NCI-H774 (cell line): ENCODE data around the gene PMF1.

Source experiments
- DNase-seq: peaks from one replicate; lab custom pipeline; 2025; lab: John Stamatoyannopoulos, UW

The PMF1 gene

DNA sequence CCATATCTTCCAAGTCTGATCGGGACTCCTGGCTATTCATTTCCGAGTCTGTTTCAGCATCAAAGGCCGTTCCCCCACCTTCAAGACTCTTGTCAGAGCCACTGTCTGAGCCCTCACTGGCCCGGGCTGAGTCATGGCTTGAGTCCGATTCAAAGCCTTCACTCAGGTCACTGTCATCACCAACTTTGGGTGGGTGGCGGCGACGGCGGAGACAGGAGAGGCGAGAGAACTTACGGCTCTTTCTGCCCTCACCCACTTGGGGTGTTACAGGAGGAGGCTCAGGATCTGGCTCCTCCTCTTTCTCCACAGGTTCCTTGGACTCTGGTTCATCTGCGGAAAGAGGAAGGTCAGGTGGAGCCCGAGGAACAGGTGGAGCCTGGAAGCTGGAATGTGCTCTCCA is 53.2 kb downstream of the PMF1 start:
- no peak for DNase-seq

DNA sequence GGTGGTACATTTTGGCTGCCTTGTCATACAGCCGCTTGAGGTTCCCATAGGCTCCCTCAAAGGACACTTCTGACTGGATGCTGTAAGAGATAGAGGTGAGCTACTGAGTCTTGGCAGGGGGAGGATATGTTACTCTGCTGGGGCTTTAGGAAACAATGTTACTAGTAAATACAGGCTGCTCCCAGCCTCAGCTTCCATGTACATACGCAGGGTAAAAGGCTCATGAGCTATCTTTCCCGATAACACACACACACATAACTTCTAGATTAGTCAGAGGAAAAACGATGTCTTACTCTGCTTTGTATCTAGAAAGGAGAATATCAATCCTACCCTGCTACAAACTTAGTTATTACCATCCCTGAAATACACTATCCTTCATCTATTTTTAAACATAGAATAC is 55.5 kb downstream of the PMF1 start:
- DNase-seq, result no peak

DNA sequence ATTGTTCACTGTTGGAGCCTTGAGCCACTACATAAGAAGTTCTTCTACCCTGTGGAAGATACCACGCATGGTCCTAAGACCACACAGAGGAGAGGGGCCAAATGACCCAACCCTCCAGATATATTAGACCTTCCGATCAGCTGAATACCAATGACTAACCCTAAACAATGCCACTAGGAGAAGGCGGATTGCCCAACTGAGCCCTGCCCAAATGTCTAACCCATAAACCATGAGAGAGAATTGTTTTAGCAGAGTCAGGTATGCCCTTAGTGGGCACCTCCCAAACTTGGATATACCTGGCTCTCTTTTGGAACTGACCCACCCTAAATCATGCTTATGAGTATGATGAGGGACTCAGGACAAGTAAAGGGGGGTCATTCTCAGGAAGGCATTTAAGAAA is 57.5 kb downstream of the PMF1 start:
- DNase-seq, result no peak

DNA sequence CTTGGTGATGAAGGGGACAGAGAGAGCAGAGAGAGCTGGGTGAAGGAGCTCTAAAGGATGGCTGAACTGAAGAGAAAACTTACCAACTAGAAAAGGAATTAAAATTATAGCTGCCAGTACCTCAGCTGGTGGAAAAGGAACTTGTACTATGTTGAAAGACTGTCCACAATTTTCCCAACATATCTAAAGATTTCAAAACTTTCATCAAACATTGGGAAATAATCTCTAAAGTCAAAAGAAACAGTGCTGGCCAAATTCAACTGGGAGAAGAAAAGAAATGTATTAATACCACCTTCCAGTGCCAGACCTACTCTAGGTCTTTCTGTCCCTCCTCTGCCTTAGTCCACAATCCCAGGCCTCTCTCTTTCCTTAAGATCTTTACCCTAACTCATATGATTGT is 63.7 kb downstream of the PMF1 start:
- no peak for DNase-seq

DNA sequence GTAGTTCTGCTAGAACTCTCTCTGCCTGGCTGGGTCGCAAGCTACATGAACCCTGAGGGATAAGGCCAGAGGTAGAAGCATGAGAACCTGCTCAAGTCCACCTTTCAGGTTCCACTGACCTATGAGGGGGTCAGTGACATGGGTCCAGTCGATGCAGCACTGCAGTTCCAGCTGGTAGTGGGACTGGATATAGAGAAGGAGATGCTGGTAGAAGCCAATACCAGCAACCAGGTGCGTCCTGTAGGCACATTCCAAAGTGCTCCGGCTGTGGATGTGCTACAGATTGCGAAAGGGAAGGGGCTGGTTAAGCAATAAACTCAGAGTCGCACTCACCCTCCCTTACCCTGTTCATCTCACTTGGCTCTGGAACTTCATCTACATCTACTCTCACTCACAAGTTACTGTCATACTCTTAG is 64.2 kb downstream of the PMF1 start:
- DNase-seq, result no peak

DNA sequence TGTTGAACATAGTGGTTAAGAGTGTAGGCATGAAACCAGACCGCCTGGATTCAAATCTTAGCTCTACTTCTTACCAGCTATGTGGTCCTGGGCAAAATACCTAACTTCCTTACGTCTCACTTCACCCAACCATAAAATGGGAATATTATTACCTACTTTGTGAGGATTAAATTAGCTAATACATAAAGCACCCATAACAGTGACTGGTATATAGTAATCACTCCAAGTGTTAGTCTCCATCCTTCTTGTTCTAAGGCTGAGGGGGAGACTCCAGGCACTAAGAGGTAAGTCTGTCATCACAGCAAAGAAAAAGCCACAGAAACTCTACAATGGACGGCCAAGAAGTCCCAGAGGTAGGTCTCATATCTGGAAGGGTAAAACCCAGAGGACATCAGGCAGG is 67.0 kb downstream of the PMF1 start:
- no peak for DNase-seq

DNA sequence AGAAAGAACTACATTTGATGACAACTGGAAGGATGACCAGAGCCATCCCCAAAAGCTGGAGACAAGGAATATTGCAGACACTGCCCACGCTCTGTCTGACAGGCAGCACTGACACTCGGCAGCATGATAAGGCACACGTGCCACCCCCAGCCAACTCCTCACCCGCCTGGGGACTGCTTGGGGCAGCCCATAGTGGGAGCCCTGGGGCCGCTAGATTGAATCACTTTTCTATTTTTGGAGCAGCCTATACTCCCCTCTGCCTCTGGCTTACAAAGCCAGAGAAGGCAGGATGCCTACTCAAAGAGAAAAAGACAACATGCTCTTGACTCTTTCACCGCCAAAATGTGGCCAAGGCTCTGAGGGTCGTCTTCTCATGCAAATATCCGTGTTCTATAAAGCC is 68.5 kb downstream of the PMF1 start:
- no peak for DNase-seq

DNA sequence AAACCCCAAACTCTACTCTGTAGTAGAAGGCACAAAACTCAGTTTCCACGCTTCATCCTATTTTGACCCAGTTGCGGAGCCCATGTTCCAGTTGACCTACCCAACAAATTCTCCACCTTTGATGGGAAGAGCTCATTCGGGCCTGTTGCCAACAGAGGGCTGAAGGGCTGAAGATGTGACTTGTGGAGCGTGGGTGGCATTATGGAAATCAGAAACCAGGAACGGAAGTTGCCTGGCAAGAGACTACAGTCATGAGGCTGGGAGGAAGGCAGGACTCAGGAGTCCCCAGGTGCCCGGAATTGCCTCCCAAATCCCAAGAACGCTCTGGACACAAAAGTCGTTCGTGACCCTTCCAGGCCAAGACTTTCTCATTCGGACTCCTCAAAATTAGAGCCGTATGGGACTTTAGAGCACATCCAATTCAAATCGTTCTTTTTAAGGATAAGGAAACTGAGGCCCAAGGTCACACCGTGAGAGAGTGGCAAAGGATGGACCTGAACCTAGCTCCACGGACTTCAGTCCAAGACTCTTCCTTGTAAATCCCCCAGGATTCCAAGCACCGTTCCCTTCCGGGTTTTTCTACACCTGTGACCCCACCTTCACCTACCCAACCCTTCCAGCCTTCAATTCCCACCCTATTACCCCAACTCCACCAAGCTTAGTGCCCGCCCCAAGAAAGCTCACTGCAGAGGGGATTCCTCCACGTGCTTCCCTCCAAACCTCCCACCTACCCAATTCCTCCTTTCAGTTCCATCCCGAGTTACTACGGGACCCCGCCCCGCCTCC is 69.1 kb downstream of the PMF1 start:
- DNase-seq, result peak; percentile 63

DNA sequence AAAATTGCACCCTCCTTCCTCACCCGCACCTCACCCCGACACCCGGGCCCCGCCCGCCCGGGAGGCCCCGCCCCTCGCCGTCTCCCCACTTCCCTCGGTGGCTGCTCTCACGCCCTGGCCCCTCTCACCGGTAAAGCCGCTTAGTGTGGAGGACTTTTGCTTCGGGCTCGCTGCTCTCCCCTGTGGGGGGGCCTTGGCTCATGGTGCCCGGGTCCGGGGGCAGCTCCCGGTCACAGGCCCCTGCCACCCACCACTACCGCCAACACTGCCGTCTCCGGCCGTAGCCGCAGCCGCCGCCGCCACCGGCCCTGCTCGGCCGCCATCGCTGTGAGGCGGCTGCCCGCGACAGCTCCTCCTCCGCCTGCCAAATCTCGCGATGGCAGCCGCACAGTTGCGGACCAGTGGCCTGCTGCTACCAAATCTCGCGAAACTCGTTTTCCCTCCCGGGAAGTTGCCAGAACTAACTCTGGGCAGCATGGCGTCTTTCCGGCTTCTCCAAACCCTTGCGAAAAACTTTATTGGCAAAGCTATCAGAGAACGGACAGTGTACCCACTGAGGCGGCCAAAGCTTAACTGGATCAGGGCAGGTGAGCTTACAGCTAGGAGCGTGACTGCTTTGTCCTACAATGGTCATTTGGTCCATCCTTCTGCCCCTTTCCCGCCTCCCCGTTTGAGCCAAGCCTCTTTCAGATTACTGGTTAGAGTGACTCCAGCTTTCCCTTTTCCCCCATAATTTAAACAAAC is 69.8 kb downstream of the PMF1 start, which contains the start of gene SMG5:
SMG5 (minus strand) TSS at position 347 of the 744 bp plus-strand sequence; CDS start at position 202, 145 bp downstream.
- peak; percentile 99 for DNase-seq

DNA sequence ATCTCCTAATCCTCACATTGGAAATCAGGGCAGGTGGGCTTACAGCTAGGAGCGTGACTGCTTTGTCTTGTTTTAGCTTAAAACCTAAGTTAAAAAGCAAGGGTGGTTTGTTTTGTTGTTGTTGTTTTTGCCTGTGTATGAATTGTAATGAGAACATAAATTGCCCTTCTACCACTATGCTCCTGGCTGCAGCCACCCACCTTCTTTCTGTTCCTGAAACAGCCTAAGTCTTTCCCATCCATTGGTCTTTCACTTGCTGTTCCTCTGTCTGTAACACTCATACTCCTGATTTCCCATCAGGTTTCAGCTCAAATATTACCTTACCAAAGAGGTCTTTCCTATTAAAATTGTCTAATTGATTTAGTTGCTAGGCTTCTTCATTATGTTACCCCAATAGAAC is 70.7 kb downstream of the PMF1 start:
- no peak for DNase-seq

DNA sequence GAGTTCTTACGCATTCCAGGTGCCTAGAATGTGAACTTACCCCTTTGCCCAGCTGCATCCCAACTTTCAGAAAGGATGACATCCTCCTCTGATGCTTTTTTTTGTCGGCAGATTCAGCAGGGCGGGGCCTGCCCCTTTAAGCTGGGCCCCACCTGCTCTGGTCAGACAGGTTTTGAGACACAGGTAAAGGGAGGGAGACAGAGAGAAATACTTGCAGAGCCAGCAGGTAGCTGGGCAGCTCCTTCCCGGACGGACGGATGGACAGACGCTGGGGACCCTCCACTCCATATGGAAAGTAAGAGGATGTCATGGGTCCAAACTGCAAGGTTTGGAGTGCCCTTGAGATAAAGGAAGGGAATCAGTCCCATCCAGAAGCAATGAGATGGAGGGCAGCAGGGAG is 71.3 kb downstream of the PMF1 start, which contains the start of gene TMEM79:
TMEM79 (plus strand) TSS at position 214 of the 400 bp plus-strand sequence. CDS start 902 bp downstream, outside the sequence.
- no peak for DNase-seq

DNA sequence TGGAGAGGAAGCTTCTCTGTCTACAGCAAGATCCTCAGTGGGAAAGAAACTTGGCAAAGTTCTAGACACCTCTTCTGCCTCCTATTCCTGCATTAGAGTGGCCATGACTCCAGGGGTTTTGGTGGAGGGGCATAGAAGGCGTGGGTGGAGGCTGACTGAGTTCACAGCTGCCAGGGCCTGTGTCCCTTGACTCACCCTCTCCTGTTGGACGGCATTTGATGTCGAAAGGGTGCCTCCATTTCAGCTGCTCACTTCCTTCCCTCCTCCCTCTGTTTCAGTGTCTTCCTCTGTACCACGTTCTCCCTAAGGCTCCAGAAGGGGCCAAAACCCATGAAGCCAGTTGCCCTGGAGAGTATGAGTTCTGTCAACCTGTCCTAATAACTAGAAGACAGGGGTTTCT is 72.0 kb downstream of the PMF1 start:
- DNase-seq, result no peak

DNA sequence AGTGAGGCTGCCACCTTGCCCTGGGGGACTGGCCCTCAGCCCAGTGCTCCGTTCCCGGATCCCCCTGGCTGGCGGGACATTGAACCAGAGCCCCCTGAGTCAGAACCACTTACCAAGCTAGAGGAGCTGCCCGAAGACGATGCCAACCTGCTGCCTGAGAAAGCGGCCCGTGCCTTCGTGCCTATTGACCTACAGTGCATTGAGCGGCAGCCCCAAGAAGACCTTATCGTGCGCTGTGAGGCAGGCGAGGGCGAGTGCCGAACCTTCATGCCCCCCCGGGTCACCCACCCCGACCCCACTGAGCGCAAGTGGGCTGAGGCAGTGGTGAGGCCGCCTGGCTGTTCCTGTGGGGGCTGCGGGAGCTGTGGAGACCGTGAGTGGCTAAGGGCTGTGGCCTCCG is 72.6 kb downstream of the PMF1 start:
- DNase-seq, result no peak

DNA sequence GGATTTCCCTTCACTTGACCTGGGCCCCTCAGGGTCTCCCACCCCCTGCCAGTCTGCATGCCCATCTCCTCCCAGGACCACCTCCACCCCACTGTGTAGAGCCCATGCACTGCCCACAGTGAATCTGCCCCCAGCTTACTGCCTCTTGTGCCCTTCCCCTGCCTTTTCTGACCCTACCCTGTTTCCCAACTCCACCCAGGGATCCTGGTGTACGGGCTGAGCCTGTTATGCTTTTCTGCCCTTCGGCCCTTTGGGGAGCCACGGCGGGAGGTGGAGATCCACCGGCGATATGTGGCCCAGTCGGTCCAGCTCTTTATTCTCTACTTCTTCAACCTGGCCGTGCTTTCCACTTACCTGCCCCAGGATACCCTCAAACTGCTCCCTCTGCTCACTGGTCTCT is 73.3 kb downstream of the PMF1 start:
- DNase-seq, result no peak
